OCI-LY7 (cell line): Measurements from ENCODE around the gene AREL1. TPM values are rescaled to one million over a fixed set of nuclear protein-coding genes. Genes with fewer than 3 reads are reported as not detected.

ENCODE experiments used
- BruUV-seq: library from RNA; stranded (reverse); fragments of 400-500 nt; replicated peaks from 2 replicates; lab custom pipeline; 2021; lab: Mats Ljungman, UMichigan
- CTCF ChIA-PET: fragments of 300-600 bp; sonication (Branson Sonifier 250); formaldehyde crosslinking; loops from one replicate; lab custom pipeline; 2022; ENCODE audit warnings: antibody characterized with exemption; ENCODE audit not compliant: unreplicated experiment; lab: Charles Lee
- POLR2A ChIA-PET: fragments of 300-600 bp; sonication (Branson Sonifier 250); formaldehyde crosslinking; loops from one replicate; lab custom pipeline; 2022; ENCODE audit warnings: antibody characterized with exemption; lab: Charles Lee
- DNase-seq: peaks from one replicate; pipeline ENCODE4 v3.0.0-alpha.2; 2015; ENCODE audit warnings: low spot score
- H2AFZ ChIP-seq: fragments of 200-600 bp; sonication (generic), shearing (Covaris generic); 2 replicates; pipeline ENCODE4 v1.6.1; 2014; ENCODE audit warnings: mild to moderate bottlenecking, antibody characterized with exemption, low read length, moderate library complexity
- H3K27ac ChIP-seq: fragments of 200-600 bp; sonication (generic); 2 replicates; pipeline ENCODE4 v1.5.1; 2014; ENCODE audit warnings: mixed run types, low read depth, mild to moderate bottlenecking, moderate library complexity, low read length, inconsistent platforms; ENCODE audit not compliant: poor library complexity, severe bottlenecking
- H3K36me3 ChIP-seq: fragments of 200-600 bp; sonication (generic); 2 replicates; pipeline ENCODE4 v1.6.1; 2014; ENCODE audit warnings: mild to moderate bottlenecking, antibody characterized with exemption, low read length, moderate library complexity, mixed read lengths; ENCODE audit not compliant: insufficient read depth
- H3K4me1 ChIP-seq: fragments of 200-600 bp; sonication (generic); 2 replicates; pipeline ENCODE4 v1.5.1; 2014; ENCODE audit warnings: mild to moderate bottlenecking, low read length; ENCODE audit not compliant: insufficient read depth, poor library complexity, severe bottlenecking
- H3K4me2 ChIP-seq: fragments of 200-600 bp; sonication (generic); 2 replicates; pipeline ENCODE4 v1.6.1; 2014; ENCODE audit warnings: mild to moderate bottlenecking, low read length
- H3K4me3 ChIP-seq: fragments of 200-600 bp; sonication (generic); 2 replicates; pipeline ENCODE4 v1.5.1; 2014; ENCODE audit warnings: mild to moderate bottlenecking, low read depth, low read length; ENCODE audit not compliant: poor library complexity, severe bottlenecking
- H3K79me2 ChIP-seq: fragments of 200-600 bp; sonication (generic); 2 replicates; pipeline ENCODE4 v1.6.1; 2016; ENCODE audit warnings: low read depth, mild to moderate bottlenecking, low read length, moderate library complexity, mixed read lengths; ENCODE audit not compliant: insufficient read depth
- H3K9me2 ChIP-seq: fragments of 200-600 bp; sonication (generic); 2 replicates; pipeline ENCODE4 v1.6.1; 2016; ENCODE audit warnings: mild to moderate bottlenecking, low read length, mixed read lengths; ENCODE audit not compliant: insufficient read depth
- H3K9me3 ChIP-seq: fragments of 200-600 bp; sonication (generic); 2 replicates; pipeline ENCODE4 v1.6.1; 2014; ENCODE audit warnings: mild to moderate bottlenecking, mixed run types, low read length, mixed read lengths
- H4K20me1 ChIP-seq: fragments of 200-600 bp; sonication (generic); 2 replicates; pipeline ENCODE4 v1.6.1; 2014; ENCODE audit warnings: mild to moderate bottlenecking, antibody characterized with exemption, low read length, moderate library complexity, mixed read lengths; ENCODE audit not compliant: insufficient read depth
- EZH2phosphoT487 ChIP-seq: fragments of 200-600 bp; sonication (generic); IDR thresholded peaks from 2 replicates; pipeline ENCODE4 v1.6.1; 2018; ENCODE audit warnings: low read depth, borderline replicate concordance, mild to moderate bottlenecking, mixed run types, antibody characterized with exemption, low read length, moderate library complexity, mixed read lengths
- intact Hi-C: fragments of 100-400 bp; cut with micrococcal nuclease; formaldehyde crosslinking; loops from one replicate; pipeline ENCODE4 v1.10.0; 2022; ENCODE audit not compliant: unreplicated experiment
- total RNA-seq, 2 experiments: library from RNA; depleted of rRNA in 1 of 2; stranded (reverse); fragments of >200 nt in 1 of 2; shearing (Covaris generic) in 1 of 2; gene quantifications; 2 replicates each; pipeline ENCODE4 v1.2.3, GENCODE V29; 2014 to 2022
- TF ChIP-seq, protein P1 (sequence below): fragments of 200-600 bp; sonication (generic); conservative IDR thresholded peaks from 2 replicates; pipeline ENCODE4 v1.5.1; 2014; ENCODE audit warnings: mild to moderate bottlenecking, antibody characterized with exemption, low read length, moderate library complexity, mixed read lengths

AREL1 gene
- total RNA-seq, 2 experiments from 2014 or later: 30.5 to 37.8 TPM

DNA sequence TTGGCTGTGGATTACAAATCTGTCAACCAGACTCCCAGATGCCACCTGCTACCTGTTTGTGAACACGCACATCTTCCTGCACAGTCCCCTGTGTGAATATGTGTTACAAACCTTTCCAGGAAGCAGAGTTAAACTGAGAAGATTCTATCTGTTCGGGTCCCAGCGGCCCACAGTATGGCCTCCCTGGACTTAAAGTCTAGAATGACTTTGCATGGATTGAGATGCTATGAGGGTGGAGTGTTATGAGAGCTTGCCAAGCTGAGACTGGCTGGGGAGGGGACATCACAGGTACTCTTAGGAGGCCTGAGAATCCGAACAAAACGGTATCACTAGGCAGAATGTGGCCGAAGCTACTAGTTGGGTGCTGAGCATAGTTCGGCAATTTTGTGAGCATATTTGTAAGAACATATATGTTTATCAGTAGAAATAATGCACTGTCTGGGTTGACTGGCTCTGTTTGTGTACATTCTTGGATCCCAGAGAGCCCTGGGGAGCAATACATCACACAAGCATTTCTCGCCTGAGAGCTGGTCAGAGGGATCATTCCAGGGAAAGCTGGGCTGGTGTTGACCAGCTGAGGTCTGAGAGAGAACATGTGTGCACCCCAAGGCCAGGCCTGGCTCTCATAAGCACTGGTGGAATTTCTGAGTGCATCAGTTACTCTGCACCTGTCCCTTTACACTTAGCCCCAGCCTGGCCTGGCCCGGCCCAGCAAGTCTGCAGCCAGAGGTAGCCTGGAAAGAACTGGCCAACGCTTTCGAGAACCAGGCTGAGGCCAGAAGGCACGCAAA lies 71.1 kb downstream of the AREL1 start:
- Histone ChIP-seq H2AFZ (no peak overlapping the region), H3K36me3 (no peaks in the 10 kb centered on the region), H3K4me2 (no peak overlapping the region), H3K4me3 (no peak overlapping the region), H3K27ac (no peak overlapping the region), H3K79me2 (no peaks in the 10 kb centered on the region), H4K20me1 (no peaks in the 10 kb centered on the region), H3K9me2 (no peaks in the 10 kb centered on the region), H3K9me3 (no peaks in the 10 kb centered on the region), H3K4me1 (no peaks in the 10 kb centered on the region)
- DNase-seq: no peak
- intact Hi-C loops: no loop called here
- TF ChIP-seq, protein P1, sequence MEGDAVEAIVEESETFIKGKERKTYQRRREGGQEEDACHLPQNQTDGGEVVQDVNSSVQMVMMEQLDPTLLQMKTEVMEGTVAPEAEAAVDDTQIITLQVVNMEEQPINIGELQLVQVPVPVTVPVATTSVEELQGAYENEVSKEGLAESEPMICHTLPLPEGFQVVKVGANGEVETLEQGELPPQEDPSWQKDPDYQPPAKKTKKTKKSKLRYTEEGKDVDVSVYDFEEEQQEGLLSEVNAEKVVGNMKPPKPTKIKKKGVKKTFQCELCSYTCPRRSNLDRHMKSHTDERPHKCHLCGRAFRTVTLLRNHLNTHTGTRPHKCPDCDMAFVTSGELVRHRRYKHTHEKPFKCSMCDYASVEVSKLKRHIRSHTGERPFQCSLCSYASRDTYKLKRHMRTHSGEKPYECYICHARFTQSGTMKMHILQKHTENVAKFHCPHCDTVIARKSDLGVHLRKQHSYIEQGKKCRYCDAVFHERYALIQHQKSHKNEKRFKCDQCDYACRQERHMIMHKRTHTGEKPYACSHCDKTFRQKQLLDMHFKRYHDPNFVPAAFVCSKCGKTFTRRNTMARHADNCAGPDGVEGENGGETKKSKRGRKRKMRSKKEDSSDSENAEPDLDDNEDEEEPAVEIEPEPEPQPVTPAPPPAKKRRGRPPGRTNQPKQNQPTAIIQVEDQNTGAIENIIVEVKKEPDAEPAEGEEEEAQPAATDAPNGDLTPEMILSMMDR: no peak
- TF ChIP-seq EZH2phosphoT487: no peak
- ChIA-PET CTCF (no interaction called here), POLR2A (interaction anchor here (0.5 to 0.6 kb wide), 3 partner anchors 25 to 104 kb away, joined by 3 to 5 read pairs (median 3); no protein-coding TSS in a partner anchor)
- no TSS peak for BruUV-seq

DNA sequence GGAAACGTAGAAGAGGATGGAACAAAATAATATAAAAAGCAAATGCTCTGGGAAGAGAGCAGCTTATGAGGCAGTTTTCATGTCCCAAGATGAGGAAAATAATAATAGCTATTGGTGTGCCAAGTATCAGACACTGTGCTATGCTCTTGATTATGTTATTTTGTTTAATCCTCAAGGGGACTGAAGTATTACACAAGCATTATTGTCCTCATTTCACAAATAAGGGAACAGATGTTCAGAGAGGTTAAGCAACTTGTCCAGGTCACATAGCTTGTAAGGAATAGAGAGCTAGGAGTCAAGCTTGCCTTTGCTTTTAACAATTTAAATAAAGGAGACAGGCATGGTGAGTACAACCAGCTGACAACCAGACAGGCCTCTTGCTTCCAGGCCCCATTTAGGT lies 73.9 kb downstream of the AREL1 start:
- ChIA-PET POLR2A (interaction anchor here (0.6 kb wide), 1 partner anchor 840 kb away, joined by 3 read pairs; no protein-coding TSS in a partner anchor), CTCF (no interaction called here)
- no peaks in the 10 kb centered on the region for H3K9me3 ChIP-seq
- intact Hi-C loops: no loop called here
- H4K20me1 ChIP-seq: no peaks in the 10 kb centered on the region
- H2AFZ ChIP-seq: no peak overlapping the region
- DNase-seq: no peak
- no peak overlapping the region for H3K4me2 ChIP-seq
- no peaks in the 10 kb centered on the region for H3K9me2 ChIP-seq
- H3K4me1 ChIP-seq: no peaks in the 10 kb centered on the region
- TF ChIP-seq EZH2phosphoT487: no peak
- TF ChIP-seq, protein P1: no peak
- no peak overlapping the region for H3K4me3 ChIP-seq
- H3K36me3 ChIP-seq: no peaks in the 10 kb centered on the region
- BruUV-seq: no TSS peak
- H3K79me2 ChIP-seq: no peaks in the 10 kb centered on the region
- no peak overlapping the region for H3K27ac ChIP-seq

DNA sequence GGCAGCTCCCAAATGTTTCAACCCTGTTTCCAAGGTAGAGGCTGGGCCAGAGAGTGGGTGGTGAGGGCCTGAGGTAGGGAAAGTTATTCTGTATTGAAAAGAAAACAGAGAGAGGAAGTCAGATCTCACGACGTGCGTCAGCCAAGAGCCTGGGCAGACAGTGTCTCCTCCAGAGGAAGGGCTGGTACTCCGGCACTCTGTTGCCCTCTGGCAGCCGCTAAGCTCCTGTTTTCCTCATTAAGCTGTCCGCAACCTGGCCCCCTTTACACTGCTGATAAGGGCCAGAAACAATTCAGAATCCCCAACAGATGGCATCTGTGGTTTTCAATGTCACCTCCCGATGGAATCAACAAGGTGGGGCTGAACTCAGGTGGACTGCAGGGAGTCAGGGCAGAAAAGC lies 74.8 kb downstream of the AREL1 start:
- no peak for TF ChIP-seq EZH2phosphoT487
- TF ChIP-seq, protein P1: no peak
- Histone ChIP-seq H4K20me1 (no peaks in the 10 kb centered on the region), H3K36me3 (no peaks in the 10 kb centered on the region), H2AFZ (no peak overlapping the region), H3K4me2 (no peak overlapping the region), H3K27ac (no peak overlapping the region), H3K9me3 (no peaks in the 10 kb centered on the region), H3K9me2 (no peaks in the 10 kb centered on the region), H3K4me3 (no peak overlapping the region), H3K79me2 (no peaks in the 10 kb centered on the region), H3K4me1 (no peaks in the 10 kb centered on the region)
- intact Hi-C loops: no loop called here
- ChIA-PET POLR2A (no interaction called here), CTCF (no interaction called here)
- DNase-seq: no peak
- no TSS peak for BruUV-seq
